Testis (tissue), 3 donors: ENCODE results near the gene PTN. TPM values are rescaled to one million over a fixed set of nuclear protein-coding genes. Genes with fewer than 3 reads are reported as not detected.
"Not testable (repeated sequence)": the region's sequence is repeated elsewhere in the genome, so short reads cannot be mapped to it uniquely, and the experiment has no call there.

ENCODE experiments used
- DNase-seq: peaks from one replicate; pipeline ENCODE4 v3.0.0-alpha.2; 2019
- H3K27ac ChIP-seq, 2 donors: fragments of 200-600 bp; sonication (generic); one replicate each; pipeline ENCODE4 v1.5.1; 2019
- H3K27me3 ChIP-seq: fragments of 200-600 bp; sonication (generic); one replicate; pipeline ENCODE4 v1.5.1; 2019
- H3K36me3 ChIP-seq: fragments of 200-600 bp; sonication (generic); one replicate; pipeline ENCODE4 v1.5.1; 2017; ENCODE audit warnings: low read depth; ENCODE audit errors: missing control alignments
- H3K4me1 ChIP-seq: fragments of 200-600 bp; sonication (generic); one replicate; pipeline ENCODE4 v1.5.1; 2019
- H3K4me3 ChIP-seq, 2 donors: fragments of 200-600 bp; sonication (generic); one replicate each; pipeline ENCODE4 v1.5.1; 2017 to 2019
- H3K9me3 ChIP-seq: fragments of 200-600 bp; sonication (generic); one replicate; pipeline ENCODE4 v1.5.1; 2017
- CTCF ChIP-seq, 3 experiments: fragments of 450-650 bp in 2 of 3; fragments of 200-600 bp in 1 of 3; sonication (generic) in 1 of 3; IDR thresholded peaks; one replicate each; pipeline ENCODE4 v1.5.1; 2016 to 2019; ENCODE audit warnings: antibody characterized with exemption in 3 of 3, mild to moderate bottlenecking in 2 of 3, moderate library complexity in 1 of 3
- POLR2A ChIP-seq: fragments of 450-650 bp; IDR thresholded peaks from one replicate; pipeline ENCODE4 v1.6.1; 2017; ENCODE audit warnings: antibody characterized with exemption, mild to moderate bottlenecking, moderate library complexity
- WGBS, 2 donors: methylation state at CpG; one replicate each; pipeline ENCODE4 v1.1.5; 2018; 5-methylcytosine and 5-hydroxymethylcytosine counted together
- intact Hi-C: fragments of 100-400 bp; cut with DNase I; formaldehyde crosslinking; loops from one replicate; pipeline ENCODE4 v1.15.1; 2023; ENCODE audit warnings: low total_unique reads
- polyA plus RNA-seq: library from polyadenylated mRNA; stranded (reverse); fragments of 350-450 nt; fragmentation: Illumina TruSeq; extraction: RNeasy Lipid Tissue Mini Kit (QIAGEN cat#74804); gene quantifications from one replicate; pipeline ENCODE4 v1.2.3, GENCODE V29; 2014; ENCODE audit warnings: low read depth, low replicate concordance; ENCODE audit not compliant: insufficient read depth
- total RNA-seq, 2 donors: library from RNA; depleted of rRNA; stranded (reverse); fragments of >200 nt; gene quantifications; one replicate each; pipeline ENCODE4 v1.2.3, GENCODE V29; 2016

Gene PTN
- total and polyA plus RNA-seq, 3 donors from 2014 or later, result 55.8 to 131 (median 80.7) TPM

GRCh38 chr7:137243741-137244140 is 99.8 kb downstream of the PTN start:
- Histone ChIP-seq H3K4me1 (no peaks in the 10 kb centered on the region), H3K36me3 (no peaks in the 10 kb centered on the region), H3K9me3 (no peaks in the 10 kb centered on the region), H3K27me3 (no peaks in the 10 kb centered on the region), H3K4me3 (no peak overlapping the region), H3K27ac (no peak overlapping the region)
- DNase-seq, result no peak
- TF ChIP-seq CTCF (IDR thresholded peaks at IDR 0.05) (no peak), POLR2A (no peak)
- WGBS, 2 donors, result 60 to 67% methylated on average over 8 of the region's 8 CpGs
- intact Hi-C loops, result no loop called here

GRCh38 chr7:137242616-137243015 is 100.9 kb downstream of the PTN start:
- TF ChIP-seq POLR2A, result no peak
- no peak for DNase-seq
- Histone ChIP-seq H3K4me3 (no peak overlapping the region), H3K27ac (no peak overlapping the region), H3K9me3 (no peaks in the 10 kb centered on the region), H3K36me3 (no peaks in the 10 kb centered on the region), H3K27me3 (no peaks in the 10 kb centered on the region), H3K4me1 (no peaks in the 10 kb centered on the region)
- intact Hi-C loops, result no loop called here
- 94 to 98% methylated on average over 7 of the region's 7 CpGs for WGBS, 2 donors

- WGBS, 2 donors, result 85 to 87% methylated on average over 5 of the region's 5 CpGs
- Histone ChIP-seq H3K27me3 (no peaks in the 10 kb centered on the region), H3K27ac (no peak overlapping the region), H3K9me3 (no peaks in the 10 kb centered on the region), H3K36me3 (no peaks in the 10 kb centered on the region), H3K4me1 (no peaks in the 10 kb centered on the region), H3K4me3 (no peak overlapping the region)
- no peak for TF ChIP-seq POLR2A
- no peak for TF ChIP-seq CTCF (IDR thresholded peaks at IDR 0.05)
- no peak for DNase-seq
- intact Hi-C loops, result no loop called here
These were observed 101.7 kb downstream of the PTN start for GRCh38 chr7:137241655-137242360.

- H3K27me3 ChIP-seq, H3K9me3 ChIP-seq, H3K27ac ChIP-seq, DNase-seq, H3K4me1 ChIP-seq, H3K4me3 ChIP-seq, intact Hi-C loops, H3K36me3 ChIP-seq: not testable (repeated sequence)
- 89 to 95% methylated on average over 3 of the region's 3 CpGs for WGBS, 2 donors
These were observed 104.3 kb downstream of the PTN start for GRCh38 chr7:137239186-137239585.

GRCh38 chr7:137235434-137235833 is 108.1 kb downstream of the PTN start:
- 82 to 89% methylated on average over 1 of the region's 1 CpG for WGBS, 2 donors
- no peak for DNase-seq
- intact Hi-C loops, result no loop called here
- H3K27me3 ChIP-seq, result no peaks in the 10 kb centered on the region
- H3K4me3 ChIP-seq, result no peak overlapping the region
- H3K4me1 ChIP-seq, result no peaks in the 10 kb centered on the region
- no peaks in the 10 kb centered on the region for H3K36me3 ChIP-seq
- H3K9me3 ChIP-seq, result no peaks in the 10 kb centered on the region
- no peak overlapping the region for H3K27ac ChIP-seq
- TF ChIP-seq CTCF (IDR thresholded peaks at IDR 0.05), result no peak
- TF ChIP-seq POLR2A, result no peak

GRCh38 chr7:137231167-137231566 is 112.4 kb downstream of the PTN start:
- intact Hi-C loops, result no loop called here
- no peak overlapping the region for H3K27ac ChIP-seq
- TF ChIP-seq CTCF (IDR thresholded peaks at IDR 0.05) (no peak), POLR2A (no peak)
- no peaks in the 10 kb centered on the region for H3K4me1 ChIP-seq
- H3K27me3 ChIP-seq, result no peaks in the 10 kb centered on the region
- H3K9me3 ChIP-seq, result no peaks in the 10 kb centered on the region
- DNase-seq, result no peak
- H3K4me3 ChIP-seq, result no peak overlapping the region
- H3K36me3 ChIP-seq, result no peaks in the 10 kb centered on the region
- WGBS, 2 donors, result 79 to 82% methylated on average over 2 of the region's 2 CpGs
